ENCODE measurements around the gene PHEX. TPM values are rescaled to one million over a fixed set of nuclear protein-coding genes. Genes with fewer than 3 reads are reported as not detected.

The PHEX gene
- total RNA-seq, 2 donors from 2014 or later = 1.4 to 1.9 TPM

GRCh38 chrX:22021751-22022324, 10.3 kb upstream of the PHEX start:
- DNase-seq (no peak), ATAC-seq (replicated peaks in 1 of 2) (no peak)
- Mint-ChIP-seq H3K9me3 (no peaks in the 10 kb centered on the region), H3K4me1 (ENCODE audit: low read depth) (no peaks in the 10 kb centered on the region), H3K36me3 (ENCODE audit: insufficient read depth in 2 of 2) (peaks cover 0 to 2% of the 10 kb centered on the region in 2 donors), H3K27me3 (ENCODE audit: low read depth) (no peaks in the 10 kb centered on the region), H3K27ac (no peak overlapping the region), H3K4me3 (no peak overlapping the region)

- Mint-ChIP-seq H3K4me1 (ENCODE audit: low read depth) (peaks cover 9% of the 10 kb centered on the region), H3K27ac (no peak overlapping the region), H3K4me3 (no peak overlapping the region), H3K36me3 (ENCODE audit: insufficient read depth in 2 of 2) (peaks cover 0 to 3% of the 10 kb centered on the region in 2 donors), H3K27me3 (ENCODE audit: low read depth) (no peaks in the 10 kb centered on the region), H3K9me3 (no peaks in the 10 kb centered on the region)
- no peak for DNase-seq
- no peak for ATAC-seq (replicated peaks in 1 of 2)
These were observed 7.5 kb upstream of the PHEX start for GRCh38 chrX:22024577-22024976.

- no peak for DNase-seq
- H3K27me3 Mint-ChIP-seq (ENCODE audit: low read depth) = no peaks in the 10 kb centered on the region
- ATAC-seq (replicated peaks in 1 of 2) = no peak
- no peak overlapping the region for H3K4me3 Mint-ChIP-seq
- H3K4me1 Mint-ChIP-seq (ENCODE audit: low read depth) = peaks cover 9% of the 10 kb centered on the region
- no peaks in the 10 kb centered on the region for H3K9me3 Mint-ChIP-seq
- no peak overlapping the region for H3K27ac Mint-ChIP-seq
- peaks cover 0 to 3% of the 10 kb centered on the region in 2 donors for H3K36me3 Mint-ChIP-seq (ENCODE audit: insufficient read depth in 2 of 2)
These were observed 6.4 kb upstream of the PHEX start for GRCh38 chrX:22025751-22026150.

GRCh38 chrX:22026731-22027130, 5.4 kb upstream of the PHEX start:
- DNase-seq (no peak), ATAC-seq (replicated peaks in 1 of 2) (no peak)
- H3K36me3 Mint-ChIP-seq (ENCODE audit: insufficient read depth in 2 of 2) = peaks cover 0 to 2% of the 10 kb centered on the region in 2 donors
- no peaks in the 10 kb centered on the region for H3K27me3 Mint-ChIP-seq (ENCODE audit: low read depth)
- no peak overlapping the region for H3K27ac Mint-ChIP-seq
- H3K4me1 Mint-ChIP-seq (ENCODE audit: low read depth) = peaks cover 9% of the 10 kb centered on the region
- H3K4me3 Mint-ChIP-seq = no peak overlapping the region
- no peaks in the 10 kb centered on the region for H3K9me3 Mint-ChIP-seq

- H3K27me3 Mint-ChIP-seq (ENCODE audit: low read depth) = no peaks in the 10 kb centered on the region
- peaks cover 15% of the 10 kb centered on the region for H3K4me1 Mint-ChIP-seq (ENCODE audit: low read depth)
- peak overlapping the region; percentile 78 for H3K27ac Mint-ChIP-seq
- ATAC-seq (replicated peaks in 1 of 2) (no peak), DNase-seq (no peak)
- peak overlapping the region in 1 of 2 donors; percentile 27 for H3K4me3 Mint-ChIP-seq
- H3K36me3 Mint-ChIP-seq (ENCODE audit: insufficient read depth in 2 of 2) = peaks cover 0 to 2% of the 10 kb centered on the region in 2 donors
- H3K9me3 Mint-ChIP-seq = no peaks in the 10 kb centered on the region
These were observed 381 bp downstream of the PHEX start for GRCh38 chrX:22032506-22032905.

- no peak overlapping the region for H3K4me3 Mint-ChIP-seq
- H3K4me1 Mint-ChIP-seq (ENCODE audit: low read depth) = peaks cover 9% of the 10 kb centered on the region
- H3K9me3 Mint-ChIP-seq = no peaks in the 10 kb centered on the region
- no peak overlapping the region for H3K27ac Mint-ChIP-seq
- ATAC-seq (replicated peaks in 1 of 2) = no peak
- no peaks in the 10 kb centered on the region for H3K36me3 Mint-ChIP-seq (ENCODE audit: insufficient read depth in 2 of 2)
- no peaks in the 10 kb centered on the region for H3K27me3 Mint-ChIP-seq (ENCODE audit: low read depth)
- DNase-seq = no peak
These were observed 1.7 kb downstream of the PHEX start for GRCh38 chrX:22033818-22034217.

GRCh38 chrX:22035236-22035635, 3.1 kb downstream of the PHEX start:
- no peak for ATAC-seq (replicated peaks in 1 of 2)
- Mint-ChIP-seq H3K27me3 (ENCODE audit: low read depth) (no peaks in the 10 kb centered on the region), H3K4me1 (ENCODE audit: low read depth) (peaks cover 9% of the 10 kb centered on the region), H3K4me3 (no peak overlapping the region), H3K36me3 (ENCODE audit: insufficient read depth in 2 of 2) (no peaks in the 10 kb centered on the region), H3K9me3 (no peaks in the 10 kb centered on the region), H3K27ac (no peak overlapping the region)
- no peak for DNase-seq

- no peak for DNase-seq
- peak overlapping the region; percentile 3 to 41 for H3K4me3 Mint-ChIP-seq
- no peaks in the 10 kb centered on the region for H3K9me3 Mint-ChIP-seq
These were observed 5.1 kb downstream of the PHEX start for GRCh38 chrX:22037225-22037624.

GRCh38 chrX:22037911-22038537, 5.9 kb downstream of the PHEX start:
- Mint-ChIP-seq H3K4me1 (ENCODE audit: low read depth) (peaks cover 9% of the 10 kb centered on the region), H3K4me3 (peak overlapping the region; percentile 12 to 33), H3K27me3 (ENCODE audit: low read depth) (no peaks in the 10 kb centered on the region), H3K27ac (no peak overlapping the region), H3K36me3 (ENCODE audit: insufficient read depth in 2 of 2) (no peaks in the 10 kb centered on the region), H3K9me3 (no peaks in the 10 kb centered on the region)
- DNase-seq = no peak
- ATAC-seq (replicated peaks in 1 of 2) = peak in 1 of 2 donors; percentile 61

More at GRCh38 chrX:22037225-22037624, 5.1 kb downstream of the PHEX start:
- peaks cover 9% of the 10 kb centered on the region for H3K4me1 Mint-ChIP-seq (ENCODE audit: low read depth)
- peak in 1 of 2 donors; percentile 51 for ATAC-seq (replicated peaks in 1 of 2)
- no peaks in the 10 kb centered on the region for H3K27me3 Mint-ChIP-seq (ENCODE audit: low read depth)
- H3K27ac Mint-ChIP-seq = no peak overlapping the region
- no peaks in the 10 kb centered on the region for H3K36me3 Mint-ChIP-seq (ENCODE audit: insufficient read depth in 2 of 2)

GRCh38 chrX:22039541-22039940, 7.4 kb downstream of the PHEX start:
- no peaks in the 10 kb centered on the region for H3K36me3 Mint-ChIP-seq (ENCODE audit: insufficient read depth in 2 of 2)
- H3K9me3 Mint-ChIP-seq = no peaks in the 10 kb centered on the region
- DNase-seq (no peak), ATAC-seq (replicated peaks in 1 of 2) (no peak)
- peak overlapping the region in 1 of 2 donors; percentile 24 for H3K4me3 Mint-ChIP-seq
- H3K27me3 Mint-ChIP-seq (ENCODE audit: low read depth) = no peaks in the 10 kb centered on the region
- peaks cover 9% of the 10 kb centered on the region for H3K4me1 Mint-ChIP-seq (ENCODE audit: low read depth)
- no peak overlapping the region for H3K27ac Mint-ChIP-seq

GRCh38 chrX:22040184-22040583, 8.1 kb downstream of the PHEX start:
- no peaks in the 10 kb centered on the region for H3K36me3 Mint-ChIP-seq (ENCODE audit: insufficient read depth in 2 of 2)
- no peaks in the 10 kb centered on the region for H3K27me3 Mint-ChIP-seq (ENCODE audit: low read depth)
- DNase-seq (no peak), ATAC-seq (replicated peaks in 1 of 2) (no peak)
- H3K27ac Mint-ChIP-seq = no peak overlapping the region
- H3K9me3 Mint-ChIP-seq = no peaks in the 10 kb centered on the region
- peaks cover 9% of the 10 kb centered on the region for H3K4me1 Mint-ChIP-seq (ENCODE audit: low read depth)
- H3K4me3 Mint-ChIP-seq = peak overlapping the region; percentile 16 to 25

- Mint-ChIP-seq H3K9me3 (no peaks in the 10 kb centered on the region), H3K4me1 (ENCODE audit: low read depth) (peaks cover 5% of the 10 kb centered on the region), H3K36me3 (ENCODE audit: insufficient read depth in 2 of 2) (no peaks in the 10 kb centered on the region), H3K27me3 (ENCODE audit: low read depth) (no peaks in the 10 kb centered on the region), H3K27ac (no peak overlapping the region), H3K4me3 (no peak overlapping the region)
- no peak for ATAC-seq (replicated peaks in 1 of 2)
- DNase-seq = peak in 1 of 2 donors; percentile 7
These were observed 9.9 kb downstream of the PHEX start for GRCh38 chrX:22041907-22042530.

- Mint-ChIP-seq H3K9me3 (no peaks in the 10 kb centered on the region), H3K4me3 (no peak overlapping the region)
These were observed 11.7 kb downstream of the PHEX start for GRCh38 chrX:22043872-22044271.

More at GRCh38 chrX:22043872-22044271, 11.7 kb downstream of the PHEX start:
- DNase-seq (no peak), ATAC-seq (replicated peaks in 1 of 2) (no peak)
- H3K4me1 Mint-ChIP-seq (ENCODE audit: low read depth) = no peaks in the 10 kb centered on the region
- H3K27me3 Mint-ChIP-seq (ENCODE audit: low read depth) = no peaks in the 10 kb centered on the region
- H3K27ac Mint-ChIP-seq = no peak overlapping the region
- no peaks in the 10 kb centered on the region for H3K36me3 Mint-ChIP-seq (ENCODE audit: insufficient read depth in 2 of 2)
